Measurements from ENCODE around the gene REM2. TPM values are rescaled to one million over a fixed set of nuclear protein-coding genes. Genes with fewer than 3 reads are reported as not detected.
A peak's percentile ranks its signal among the peaks of the same experiment; 100 is the strongest.

Gene REM2
- total and polyA plus RNA-seq, 2 donors (not counting 1 experiment from before 2014, with no cell fraction given): 0.06 to 0.17 TPM

DNA sequence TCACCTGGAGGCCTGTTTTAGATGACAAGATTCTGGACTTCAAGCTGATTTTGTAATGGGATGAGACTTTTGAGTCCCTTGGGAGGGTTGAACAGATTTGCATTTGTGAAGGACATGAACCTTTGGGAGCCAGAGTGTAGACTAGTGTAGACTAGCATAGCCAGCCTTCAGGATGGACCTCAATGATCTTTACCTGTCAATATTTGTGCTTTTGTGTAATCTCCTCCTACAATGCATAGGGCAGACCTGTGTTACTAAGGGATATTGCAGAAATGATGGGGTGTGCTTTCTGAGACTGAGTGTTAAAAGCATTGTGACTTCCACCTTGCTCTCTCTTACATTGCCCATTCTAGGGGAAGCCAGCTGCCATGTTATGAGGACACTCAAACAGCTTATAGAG is 21.4 kb upstream of the REM2 start:
- Histone ChIP-seq H3K36me3 (ENCODE audit: control insufficient read depth, insufficient read depth, low read length) (no peaks in the 10 kb centered on the region), H3K27ac (ENCODE audit: insufficient read depth, low read length) (no peak overlapping the region), H3K9me3 (ENCODE audit: control insufficient read depth, insufficient read depth, low read depth, low read length) (no peaks in the 10 kb centered on the region), H2AFZ (ENCODE audit: low read length) (no peak overlapping the region), H3K27me3 (ENCODE audit: control insufficient read depth, insufficient read depth, low read length) (no peaks in the 10 kb centered on the region), H3K4me3 (replicated peaks in 1 of 4; ENCODE audit: control extremely low read depth in 1 of 4, insufficient read depth in 1 of 4, low read depth in 3 of 4, low read length in 4 of 4) (no peak overlapping the region), H3K4me1 (ENCODE audit: control insufficient read depth, extremely low read depth, insufficient read depth, low read length) (no peaks in the 10 kb centered on the region), H3K79me2 (ENCODE audit: control insufficient read depth, insufficient read depth, low read length) (no peaks in the 10 kb centered on the region), H3K9ac (ENCODE audit: insufficient read depth, low read length) (no peak overlapping the region), H4K20me1 (ENCODE audit: control insufficient read depth, extremely low read depth, insufficient read depth, low read length) (no peaks in the 10 kb centered on the region), H3K4me2 (ENCODE audit: extremely low read depth, insufficient read depth, low read length) (no peak overlapping the region)
- TF ChIP-seq EZH2 (IDR thresholded peaks at IDR 0.05; ENCODE audit: low read length, missing control alignments) (no peak), CTCF (conservative IDR thresholded peaks at IDR 0.05 in 1 of 2, IDR thresholded peaks at IDR 0.05 in 1 of 2; ENCODE audit: low read depth in 1 of 2, low read length in 2 of 2) (no peak)
- no peak for DNase-seq (ENCODE audit: low read depth in 2 of 2)

- H3K4me1 ChIP-seq (ENCODE audit: control insufficient read depth, extremely low read depth, insufficient read depth, low read length): no peaks in the 10 kb centered on the region
- H3K4me3 ChIP-seq (replicated peaks in 1 of 4; ENCODE audit: control extremely low read depth in 1 of 4, insufficient read depth in 1 of 4, low read depth in 3 of 4, low read length in 4 of 4): no peak overlapping the region
- H3K27ac ChIP-seq (ENCODE audit: insufficient read depth, low read length): no peak overlapping the region
- H3K4me2 ChIP-seq (ENCODE audit: extremely low read depth, insufficient read depth, low read length): no peak overlapping the region
- DNase-seq (ENCODE audit: low read depth in 2 of 2): no peak
- H3K27me3 ChIP-seq (ENCODE audit: control insufficient read depth, insufficient read depth, low read length): no peaks in the 10 kb centered on the region
- H2AFZ ChIP-seq (ENCODE audit: low read length): no peak overlapping the region
- H3K79me2 ChIP-seq (ENCODE audit: control insufficient read depth, insufficient read depth, low read length): no peaks in the 10 kb centered on the region
- H3K36me3 ChIP-seq (ENCODE audit: control insufficient read depth, insufficient read depth, low read length): no peaks in the 10 kb centered on the region
- no peaks in the 10 kb centered on the region for H3K9me3 ChIP-seq (ENCODE audit: control insufficient read depth, insufficient read depth, low read depth, low read length)
- no peak for TF ChIP-seq EZH2 (IDR thresholded peaks at IDR 0.05; ENCODE audit: low read length, missing control alignments)
- TF ChIP-seq CTCF (conservative IDR thresholded peaks at IDR 0.05 in 1 of 2, IDR thresholded peaks at IDR 0.05 in 1 of 2; ENCODE audit: low read depth in 1 of 2, low read length in 2 of 2): no peak
- no peaks in the 10 kb centered on the region for H4K20me1 ChIP-seq (ENCODE audit: control insufficient read depth, extremely low read depth, insufficient read depth, low read length)
- H3K9ac ChIP-seq (ENCODE audit: insufficient read depth, low read length): no peak overlapping the region
Observed at GRCh38 chr14:22864979-22865378, 18.0 kb upstream of the REM2 start.

GRCh38 chr14:22865424-22866405 is 17.3 kb upstream of the REM2 start:
- TF ChIP-seq EZH2 (IDR thresholded peaks at IDR 0.05; ENCODE audit: low read length, missing control alignments): no peak
- TF ChIP-seq CTCF (conservative IDR thresholded peaks at IDR 0.05 in 1 of 2, IDR thresholded peaks at IDR 0.05 in 1 of 2; ENCODE audit: low read depth in 1 of 2, low read length in 2 of 2): peak in 1 of 2 donors; percentile 36
- Histone ChIP-seq H3K9ac (ENCODE audit: insufficient read depth, low read length) (no peak overlapping the region), H2AFZ (ENCODE audit: low read length) (no peak overlapping the region), H4K20me1 (ENCODE audit: control insufficient read depth, extremely low read depth, insufficient read depth, low read length) (no peaks in the 10 kb centered on the region), H3K27ac (ENCODE audit: insufficient read depth, low read length) (no peak overlapping the region), H3K9me3 (ENCODE audit: control insufficient read depth, insufficient read depth, low read depth, low read length) (no peaks in the 10 kb centered on the region), H3K36me3 (ENCODE audit: control insufficient read depth, insufficient read depth, low read length) (no peaks in the 10 kb centered on the region), H3K4me1 (ENCODE audit: control insufficient read depth, extremely low read depth, insufficient read depth, low read length) (peaks cover 2% of the 10 kb centered on the region), H3K4me3 (replicated peaks in 1 of 4; ENCODE audit: control extremely low read depth in 1 of 4, insufficient read depth in 1 of 4, low read depth in 3 of 4, low read length in 4 of 4) (no peak overlapping the region), H3K27me3 (ENCODE audit: control insufficient read depth, insufficient read depth, low read length) (no peaks in the 10 kb centered on the region), H3K4me2 (ENCODE audit: extremely low read depth, insufficient read depth, low read length) (no peak overlapping the region), H3K79me2 (ENCODE audit: control insufficient read depth, insufficient read depth, low read length) (no peaks in the 10 kb centered on the region)
- DNase-seq (ENCODE audit: low read depth in 2 of 2): no peak
